Suppressor macrophage (primary cell): ENCODE results near the gene HAPLN2.
"Not testable (repeated sequence)": the region's sequence is repeated elsewhere in the genome, so short reads cannot be mapped to it uniquely, and the experiment has no call there.

Experiments used
- DNase-seq, 4 experiments: peaks; one replicate each; pipeline ENCODE4 v3.0.0-alpha.2; 2020 to 2022
- total RNA-seq, 17 experiments: gene quantifications; one replicate each; lab custom pipeline; 2026; ENCODE audit warnings: mixed read lengths in 6 of 17, inconsistent platforms in 3 of 17; lab: John Stamatoyannopoulos, UW

Gene HAPLN2
- total RNA-seq = 0 to 1.1 (median 0) reads per million in 17 experiments

DNA sequence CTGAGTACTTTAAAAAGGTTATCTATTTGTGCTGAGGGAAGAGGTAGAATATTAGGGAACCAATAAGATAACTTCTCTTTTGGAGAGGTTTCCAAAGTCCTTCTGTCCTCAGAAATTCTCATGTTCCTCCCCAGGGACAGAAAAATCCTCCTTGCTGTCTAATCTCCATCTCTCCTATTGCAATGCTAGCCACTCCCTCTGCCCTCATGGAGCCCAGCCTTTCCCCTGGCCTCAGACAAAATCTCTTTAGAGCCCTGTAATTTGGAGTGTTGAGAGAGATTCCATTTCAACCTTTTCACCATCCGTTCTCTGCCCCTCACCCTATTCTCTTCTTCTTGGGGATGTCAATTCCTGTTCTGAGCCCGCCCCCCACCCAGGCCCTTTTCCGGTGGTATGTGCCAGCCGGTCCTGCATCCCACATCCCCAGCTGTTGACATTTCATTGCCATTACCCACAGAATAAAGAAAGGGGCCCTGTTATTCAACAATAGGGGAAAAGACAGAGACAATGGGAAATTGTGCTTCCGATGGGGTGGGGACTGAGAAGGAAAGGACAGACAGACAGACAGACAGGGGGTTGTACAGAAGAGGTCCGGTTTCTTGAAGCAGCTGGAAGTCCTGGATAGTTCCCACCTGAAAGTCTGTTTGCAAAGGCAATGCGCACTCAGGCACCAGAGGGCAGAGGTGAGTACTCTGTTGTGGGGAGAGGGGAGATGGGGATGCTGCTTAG is at the start of gene HAPLN2:
Gene HAPLN2, plus strand, starts transcription at position 563 of the 729 bp plus-strand sequence. CDS start 4,076 bp downstream, outside the sequence.
- peak in 2 of 4 experiments; percentile 16 to 34 for DNase-seq

DNA sequence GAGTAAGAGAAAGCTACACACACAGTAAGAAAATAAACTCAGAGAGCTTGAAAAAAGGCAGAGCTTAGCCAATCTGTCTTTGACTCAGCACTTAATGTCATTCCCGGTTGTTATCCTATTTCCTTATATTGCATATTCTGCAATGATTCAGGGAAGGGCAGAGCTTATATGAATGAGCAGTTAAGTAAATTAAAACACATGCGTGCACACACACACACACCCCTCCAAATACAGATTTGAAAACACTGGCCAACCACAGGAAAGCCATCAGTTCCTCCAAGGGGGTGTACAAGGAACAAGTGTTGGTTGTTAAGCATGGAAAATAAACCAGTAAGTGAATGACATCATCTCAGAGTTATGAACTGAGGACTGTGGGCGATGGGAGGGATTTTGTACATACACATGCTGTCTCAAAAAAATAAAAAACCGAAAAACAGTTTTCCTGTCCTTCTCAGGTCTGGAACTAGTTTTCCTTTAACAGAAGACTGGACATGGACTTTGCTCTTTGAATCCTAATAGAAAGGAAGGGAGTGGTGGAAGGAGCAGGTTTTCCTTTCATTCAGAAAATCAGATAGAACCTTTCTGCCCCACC is 47.9 kb upstream of the HAPLN2 start:
- DNase-seq = peak; percentile 66 to 89 (median 78)

DNA sequence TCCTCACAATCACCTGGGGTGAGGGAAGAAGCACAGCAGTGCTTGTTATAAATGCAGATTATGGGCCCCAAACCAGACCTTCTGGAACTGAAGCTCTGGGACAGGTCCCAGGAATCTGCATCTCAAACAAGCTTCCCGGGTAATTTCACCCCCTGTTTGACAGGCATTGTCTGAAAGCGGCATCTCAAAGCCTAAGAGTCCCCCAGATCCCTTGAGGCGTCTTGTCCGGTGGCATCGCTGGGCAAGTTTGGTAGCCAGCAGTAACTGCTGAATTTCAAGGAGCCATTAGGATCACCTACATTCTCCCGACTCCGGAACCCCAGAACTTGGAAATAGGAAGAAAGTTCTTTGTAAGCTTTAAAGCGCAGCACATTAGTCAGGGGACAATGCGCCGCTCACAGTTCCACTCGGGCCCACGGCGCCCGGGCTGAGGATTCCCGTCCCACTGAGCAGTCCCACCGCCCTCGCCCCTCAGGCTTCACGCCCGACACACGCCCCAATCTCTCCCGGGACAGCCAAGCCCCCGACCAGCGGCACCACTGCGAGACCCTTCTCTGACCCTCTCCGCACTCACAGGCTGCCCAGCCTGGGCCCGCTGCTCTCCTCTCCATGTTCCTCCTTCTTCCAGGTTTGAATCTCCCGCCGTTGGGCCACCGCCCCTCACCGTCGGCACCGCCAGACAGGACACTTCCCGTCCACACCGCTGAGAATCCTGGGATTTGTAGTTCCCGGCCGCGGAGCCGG is 47.1 kb upstream of the HAPLN2 start, which contains the start of gene IQGAP3:
Gene IQGAP3, minus strand, starts transcription at position 647 of the 744 bp plus-strand sequence. Its CDS starts 36 bp downstream, at position 611.
- peak; percentile 90 to 96 (median 94) for DNase-seq

DNA sequence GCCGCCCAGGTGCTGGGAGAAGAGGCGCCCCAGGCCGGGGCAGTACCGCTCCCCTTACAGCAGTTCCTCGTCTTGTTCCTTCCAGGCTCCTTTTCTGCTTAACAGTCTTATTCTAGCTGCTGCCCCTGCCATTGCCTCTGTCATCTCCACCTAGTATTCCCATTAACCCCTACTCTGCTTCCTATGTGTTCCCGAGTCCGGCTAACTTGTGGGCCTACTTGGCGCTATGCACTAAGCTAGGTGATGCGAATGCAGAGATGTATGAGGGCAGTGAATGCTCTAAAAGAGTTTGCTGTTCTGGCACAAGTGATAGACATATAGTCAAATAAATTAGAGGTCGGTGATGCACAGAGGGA is 46.6 kb upstream of the HAPLN2 start:
- no peak for DNase-seq

DNA sequence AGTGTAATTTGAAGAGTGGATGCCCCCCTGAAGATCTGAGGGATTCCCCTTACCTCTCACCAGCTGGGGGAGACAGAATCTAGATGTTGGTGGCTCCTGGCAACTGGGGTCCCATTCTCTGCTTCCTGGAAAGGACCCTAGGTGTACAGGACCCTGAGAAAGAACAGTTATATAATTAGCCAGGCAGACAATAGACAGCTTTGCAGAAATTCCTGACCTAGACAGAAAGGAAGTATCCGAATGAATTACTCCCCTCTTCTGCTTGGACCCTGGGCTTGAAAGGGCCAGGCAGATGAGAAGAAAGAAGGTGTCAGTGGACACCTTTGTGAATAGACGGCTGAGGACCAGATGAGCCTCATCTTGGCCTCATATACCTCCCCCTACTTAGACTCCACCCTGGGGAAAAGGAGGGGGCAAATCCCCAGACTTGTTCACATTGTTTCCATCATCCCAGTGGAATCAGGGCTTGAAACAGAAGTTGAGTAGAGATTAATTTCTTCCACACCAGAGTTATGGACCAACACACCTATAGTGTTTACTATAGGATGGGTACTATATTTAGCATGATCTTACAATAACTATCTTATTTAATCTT is 45.1 kb upstream of the HAPLN2 start:
- DNase-seq = no peak

DNA sequence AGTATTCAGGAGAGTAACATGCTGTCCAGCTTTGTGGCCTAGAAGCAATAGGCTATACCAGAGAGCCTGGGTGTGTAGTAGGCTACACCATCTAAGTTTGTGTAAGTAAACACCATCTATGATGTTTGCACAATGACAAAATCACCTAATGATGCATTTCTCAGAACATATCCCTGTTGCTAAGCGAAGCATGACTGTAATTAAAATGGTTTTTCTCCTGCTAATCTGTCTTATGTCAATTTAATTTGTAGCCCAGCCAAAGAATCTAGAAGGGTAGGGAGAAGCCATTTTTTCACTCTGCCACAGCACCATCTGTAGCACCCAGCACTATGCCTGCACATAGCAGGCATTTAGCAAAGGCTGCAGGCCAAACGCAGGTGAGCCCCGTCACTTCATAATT is 41.7 kb upstream of the HAPLN2 start:
- no peak for DNase-seq

DNA sequence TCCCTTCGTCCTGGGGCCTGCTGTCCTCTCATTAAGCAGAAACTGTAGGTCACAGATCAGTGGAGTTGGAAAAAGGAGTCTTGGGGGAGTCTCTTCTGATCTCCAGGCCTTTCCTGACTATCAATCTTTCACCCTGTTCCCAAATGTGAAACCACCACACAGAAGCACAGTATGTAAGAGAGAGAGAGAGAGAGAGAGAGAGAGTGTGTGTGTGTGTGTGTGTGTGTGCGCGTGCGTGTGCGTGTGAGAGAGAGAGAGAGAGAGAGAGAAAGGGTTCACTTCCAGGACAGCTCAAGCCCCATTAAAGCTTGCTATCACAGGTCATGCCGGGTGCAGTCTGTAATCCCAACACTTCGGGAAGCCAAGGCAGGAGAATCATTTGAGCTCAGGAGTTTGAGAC is 41.2 kb upstream of the HAPLN2 start:
- no peak for DNase-seq

DNA sequence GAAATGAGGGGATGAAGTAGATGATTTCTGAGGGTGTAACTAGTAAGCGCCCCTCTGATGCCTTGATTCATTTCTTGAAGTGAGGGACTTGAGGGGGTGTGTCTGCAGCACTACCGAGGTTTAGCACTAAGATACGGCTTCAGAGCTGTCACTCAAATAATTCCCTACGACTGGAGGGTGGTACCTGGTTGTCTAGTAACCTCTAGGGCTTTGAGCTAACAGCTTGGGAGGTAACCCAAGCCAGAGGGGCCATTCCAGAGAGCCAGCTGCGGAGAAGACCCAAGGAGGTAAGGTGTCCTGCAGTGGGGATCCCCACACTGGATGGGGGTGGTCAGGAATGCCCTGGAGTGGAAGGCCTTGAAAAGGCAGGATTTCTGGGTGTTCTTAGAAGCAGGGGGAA is 39.7 kb upstream of the HAPLN2 start, which contains the start of gene TTC24:
Gene TTC24, plus strand, starts transcription at position 252 of the 400 bp plus-strand sequence. CDS start 1,642 bp downstream, outside the sequence.
- DNase-seq = no peak

DNA sequence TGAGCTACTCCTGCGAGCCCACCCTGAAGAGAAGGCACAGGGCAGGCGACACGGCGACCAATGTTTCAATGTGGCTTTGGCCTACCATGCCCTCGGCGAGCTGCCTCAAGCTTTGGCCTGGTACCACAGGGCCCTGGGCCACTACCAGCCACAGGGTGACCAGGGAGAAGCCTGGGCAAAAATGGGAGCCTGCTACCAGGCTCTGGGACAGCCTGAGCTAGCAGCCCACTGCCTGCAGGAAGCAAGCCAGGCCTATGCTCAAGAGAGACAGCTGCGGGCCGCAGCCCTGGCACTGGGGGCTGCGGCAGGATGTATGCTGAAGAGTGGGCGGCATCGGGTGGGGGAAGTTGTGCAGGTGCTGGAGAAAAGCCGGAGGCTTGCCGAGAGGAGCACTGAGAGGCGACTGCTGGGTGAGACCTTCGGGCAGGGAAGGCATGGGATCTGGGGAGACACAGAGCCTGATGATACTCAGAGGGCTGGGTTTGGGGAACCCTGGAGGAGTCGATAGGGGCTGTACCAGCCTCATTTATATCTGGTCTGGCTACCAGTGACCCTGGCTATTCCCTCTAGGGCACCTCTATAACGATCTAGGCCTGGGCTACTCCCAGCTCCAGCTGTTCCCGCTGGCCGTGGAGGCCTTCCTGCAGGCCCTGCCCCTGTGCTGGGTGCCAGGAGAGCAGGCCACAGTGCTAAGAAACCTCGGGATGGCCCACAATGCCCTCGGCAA is 37.4 kb upstream of the HAPLN2 start:
- DNase-seq = peak in 2 of 4 experiments; percentile 19 to 39

DNA sequence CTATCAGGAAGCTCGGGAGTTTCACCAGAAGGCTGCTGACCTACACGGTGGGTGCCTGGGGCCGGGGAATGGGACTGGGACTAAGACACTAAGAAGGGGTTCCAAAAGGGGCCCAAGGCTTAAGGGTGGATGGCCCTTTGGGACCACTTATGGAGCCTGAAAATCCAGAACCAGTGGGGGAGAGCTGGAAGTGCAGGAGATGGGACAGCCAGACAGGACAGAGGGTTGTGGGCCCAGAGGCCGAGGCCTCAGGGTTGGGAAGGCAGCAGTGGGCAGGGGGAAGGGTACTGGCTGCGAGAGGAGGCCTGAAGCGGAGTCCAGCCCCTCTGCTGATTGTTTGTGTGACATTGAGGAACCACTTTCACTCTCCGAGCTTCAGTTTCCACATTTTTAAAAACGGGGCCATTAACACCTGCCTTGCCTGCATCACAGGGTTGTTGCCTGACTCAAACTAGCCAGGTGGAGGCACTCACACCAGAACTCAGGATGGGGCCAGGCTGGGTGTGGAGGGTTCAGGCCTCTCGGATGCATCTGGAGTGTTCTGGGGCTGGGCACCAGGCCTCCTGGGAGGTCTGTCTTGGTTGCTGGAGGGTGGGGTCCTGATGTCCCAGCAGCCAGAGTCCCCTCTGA is 36.7 kb upstream of the HAPLN2 start:
- peak in 3 of 4 experiments; percentile 25 to 32 (median 27) for DNase-seq

DNA sequence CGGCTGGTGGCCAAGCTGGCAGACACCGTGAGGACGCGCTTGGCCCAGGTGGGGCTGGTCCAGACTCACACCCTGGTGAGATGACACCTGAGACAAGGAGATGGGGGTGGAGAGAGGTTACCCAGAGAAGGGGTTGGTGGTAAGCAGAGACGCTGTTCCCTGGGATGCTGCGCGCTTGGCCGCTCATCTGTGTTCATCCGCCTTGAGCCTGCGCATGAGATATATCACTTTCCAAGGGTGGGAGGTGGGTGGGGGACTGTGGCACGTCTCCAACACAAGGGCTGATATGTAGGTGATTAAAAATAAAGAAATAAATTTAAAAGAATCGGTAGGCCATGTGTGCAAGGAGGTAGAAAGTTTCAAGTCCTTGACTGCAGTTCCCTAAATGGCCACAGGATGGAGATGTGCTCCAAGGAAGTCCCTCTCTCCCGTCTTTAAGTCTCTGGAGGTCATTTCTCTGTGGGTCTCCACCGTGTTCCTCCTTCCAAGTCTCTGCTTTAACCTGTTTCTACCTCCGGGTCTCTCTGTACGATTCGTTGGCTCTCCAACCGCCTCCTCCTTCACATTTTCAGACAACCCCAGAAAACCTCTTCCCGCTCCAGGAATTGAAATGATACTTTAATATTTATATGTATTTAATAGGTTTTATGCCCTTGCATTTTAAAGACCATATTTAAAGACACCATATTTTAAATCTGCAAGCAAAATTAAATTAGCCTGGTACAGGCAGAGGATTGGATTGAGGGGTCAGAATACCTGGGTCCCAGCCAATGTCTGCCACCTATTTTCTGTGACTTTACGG is 35.2 kb upstream of the HAPLN2 start:
- peak; percentile 88 to 92 (median 90) for DNase-seq

DNA sequence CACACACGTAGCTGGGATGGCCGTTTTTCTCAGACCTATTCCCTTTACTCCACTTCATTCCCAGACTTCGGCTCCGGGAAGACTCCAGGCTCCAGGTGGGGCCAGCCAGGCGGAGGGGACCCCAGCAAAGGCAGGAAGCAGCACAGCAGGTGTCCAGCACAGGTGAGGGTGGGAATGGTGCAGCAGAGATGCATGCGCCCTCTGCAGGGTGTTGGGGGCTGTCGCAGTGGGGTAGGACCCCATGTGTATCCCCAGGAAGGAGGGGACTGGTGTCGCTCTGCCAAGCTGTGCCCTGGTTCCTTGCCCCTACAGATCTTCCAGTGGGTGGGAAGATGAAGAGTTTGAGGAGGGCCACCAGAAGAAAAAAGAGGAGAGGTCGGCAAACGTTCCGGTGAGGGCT is 34.4 kb upstream of the HAPLN2 start:
- no peak for DNase-seq

DNA sequence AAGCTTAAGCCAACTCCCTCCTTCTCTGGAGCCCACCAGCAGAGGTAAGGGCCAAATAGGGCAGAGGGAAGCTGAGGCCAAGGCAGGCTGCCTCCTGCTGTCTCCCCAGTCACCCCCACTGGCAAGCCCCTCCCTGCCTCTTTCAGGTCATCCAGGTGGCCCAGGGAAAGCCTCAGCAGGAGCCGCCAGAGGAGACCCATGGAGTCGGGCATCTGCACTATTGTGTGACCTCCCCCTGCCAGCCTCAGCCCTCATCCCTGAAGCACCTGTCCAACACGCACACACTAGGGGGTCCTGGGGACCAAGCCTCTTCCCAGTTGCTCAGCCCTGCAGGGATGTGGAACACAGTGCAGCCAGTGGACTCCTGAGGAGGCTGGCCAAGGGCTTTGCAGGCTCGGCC is 32.9 kb upstream of the HAPLN2 start:
- DNase-seq = no peak

DNA sequence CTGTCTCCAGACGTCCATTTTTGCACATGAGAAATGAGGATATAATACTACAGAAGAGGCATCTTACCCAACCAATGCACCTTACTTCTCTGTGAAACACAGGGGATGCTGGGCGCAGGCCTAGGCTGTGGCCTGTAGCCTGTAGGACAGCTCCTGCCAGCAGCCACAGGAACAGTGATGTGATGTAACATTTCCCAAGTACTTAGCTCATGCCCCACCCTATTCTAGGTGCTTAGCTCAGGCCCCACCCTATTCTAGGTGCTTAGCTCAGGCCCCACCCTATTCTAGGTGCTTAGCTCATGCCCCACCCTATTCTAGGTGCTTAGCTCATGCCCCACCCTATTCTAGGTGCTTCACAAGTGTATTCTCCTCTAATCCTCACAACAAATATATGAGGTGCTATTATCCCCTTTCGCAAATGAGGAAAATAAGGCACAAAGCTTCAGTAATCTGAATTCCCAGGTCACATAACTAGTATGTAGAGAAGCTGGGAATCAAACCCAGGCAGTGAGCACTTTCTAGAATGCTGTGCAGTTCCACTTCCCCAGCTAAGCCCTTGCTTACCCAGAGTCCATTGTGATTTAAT is 32.2 kb upstream of the HAPLN2 start:
- no peak for DNase-seq

DNA sequence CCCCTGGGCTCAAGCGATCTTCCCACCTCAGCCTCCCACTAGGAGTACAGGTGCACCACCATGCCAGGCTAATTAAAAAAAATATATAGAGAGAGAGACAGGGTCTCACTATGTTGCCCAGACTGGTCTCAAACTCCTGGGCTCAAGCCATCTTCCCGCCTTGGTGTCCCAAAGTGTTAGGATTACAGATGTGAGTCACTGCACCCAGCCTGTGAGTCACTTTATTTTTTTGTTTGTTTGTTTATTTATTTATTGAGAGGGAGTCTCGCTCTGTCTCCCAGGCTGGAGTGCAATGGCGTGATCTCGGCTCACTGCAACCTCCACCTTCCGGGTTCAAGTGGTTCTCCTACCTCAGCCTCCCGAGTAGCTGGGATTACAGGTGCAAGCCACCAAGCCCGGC is 31.3 kb upstream of the HAPLN2 start:
- DNase-seq = not testable (repeated sequence)

DNA sequence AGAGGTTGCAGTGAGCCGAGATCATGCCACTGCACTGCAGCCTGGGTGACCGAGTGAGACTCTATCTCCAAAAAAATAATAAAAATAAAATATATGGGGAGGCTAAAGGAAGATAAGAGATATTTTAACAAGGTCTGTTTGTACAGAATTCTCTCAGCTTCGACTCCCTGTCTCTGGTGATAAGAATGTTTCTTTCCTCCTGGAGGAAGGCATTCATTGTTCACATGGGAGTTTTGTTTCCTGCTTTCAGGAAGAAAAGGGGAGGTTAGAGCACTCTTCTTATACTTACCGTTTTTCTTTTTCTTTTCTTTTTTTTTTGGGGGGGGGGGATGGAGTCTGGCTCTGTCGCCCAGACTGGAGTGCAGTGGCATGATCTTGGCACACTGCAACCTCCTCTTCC is 29.7 kb upstream of the HAPLN2 start:
- no peak for DNase-seq

DNA sequence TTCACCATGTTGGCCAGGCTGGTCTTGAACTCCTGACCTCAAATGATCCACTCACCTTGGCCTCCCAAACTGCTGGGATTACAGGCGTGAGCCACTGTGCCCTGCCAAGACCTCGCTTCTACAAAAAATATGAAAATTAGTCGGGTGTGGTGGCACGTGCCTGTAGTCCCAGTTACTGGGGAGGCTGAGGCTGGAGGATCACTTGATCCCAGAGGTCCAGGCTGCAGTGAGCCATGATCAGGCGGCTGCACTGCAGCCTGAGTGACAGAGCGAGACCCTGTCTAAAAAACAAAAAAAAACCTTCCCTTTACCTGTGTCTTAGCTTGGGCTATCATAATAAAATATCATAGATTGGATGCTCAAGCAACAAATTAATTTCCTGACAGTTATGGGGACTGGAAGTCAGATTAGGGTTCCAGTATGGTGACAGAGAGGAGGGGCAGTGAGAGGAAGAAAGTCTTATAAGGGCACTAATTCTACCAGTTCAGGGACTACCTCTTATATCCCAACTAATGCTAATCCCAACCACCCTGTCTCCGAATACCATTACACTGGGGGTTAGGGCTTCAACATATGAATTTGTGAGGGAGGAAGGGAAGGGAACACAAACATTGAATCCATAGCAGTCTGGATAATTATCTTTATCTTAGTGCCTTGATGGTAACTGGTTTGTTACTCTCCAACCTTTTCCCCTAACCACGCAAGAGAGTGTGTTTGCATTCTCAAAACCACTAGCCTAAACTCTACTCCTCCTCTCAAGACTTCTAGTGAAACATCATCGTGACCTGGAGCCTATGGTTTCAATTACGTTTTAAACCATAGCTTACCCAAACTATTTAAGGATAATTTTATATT is 28.7 kb upstream of the HAPLN2 start:
- no peak for DNase-seq

DNA sequence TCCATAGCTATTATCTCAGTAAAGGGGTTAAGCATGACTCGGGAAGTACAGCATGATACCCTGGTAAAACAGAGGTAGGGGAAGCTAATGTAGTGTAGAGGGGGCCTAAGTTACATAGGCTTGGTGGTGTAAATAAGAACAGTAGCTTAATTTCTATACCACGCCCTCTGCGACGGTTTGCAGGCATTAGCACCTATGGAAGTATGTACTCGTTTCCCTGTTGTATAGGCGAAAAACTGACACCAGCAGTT is 28.1 kb upstream of the HAPLN2 start:
- no peak for DNase-seq

DNA sequence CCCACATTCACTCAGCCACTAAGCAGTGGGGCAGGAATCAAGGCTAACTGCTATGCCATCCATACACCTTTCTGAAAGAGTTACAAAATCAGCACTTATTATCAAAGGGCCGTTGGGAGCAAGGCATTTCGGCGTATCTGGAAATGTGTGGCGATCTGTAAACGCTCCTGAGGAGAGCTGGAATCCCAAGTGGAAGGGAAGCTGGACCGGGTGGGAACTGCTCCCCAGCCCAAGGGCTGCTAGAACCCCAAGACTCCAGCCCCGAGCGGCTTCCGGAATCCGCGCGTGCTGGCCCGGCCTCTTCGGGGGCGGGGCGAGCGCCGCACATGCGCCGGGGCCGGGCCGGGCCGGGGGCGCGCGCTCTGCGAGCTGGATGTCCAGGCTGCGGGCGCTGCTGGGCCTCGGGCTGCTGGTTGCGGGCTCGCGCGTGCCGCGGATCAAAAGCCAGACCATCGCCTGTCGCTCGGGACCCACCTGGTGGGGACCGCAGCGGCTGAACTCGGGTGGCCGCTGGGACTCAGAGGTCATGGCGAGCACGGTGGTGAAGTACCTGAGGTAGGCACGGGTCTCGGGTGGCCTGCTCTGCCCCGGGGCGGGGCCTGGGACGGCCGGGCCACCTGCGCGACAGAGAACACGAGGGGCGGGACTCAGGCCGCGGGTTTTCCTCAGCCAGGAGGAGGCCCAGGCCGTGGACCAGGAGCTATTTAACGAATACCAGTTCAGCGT is 27.6 kb upstream of the HAPLN2 start, which contains the start of gene NAXE:
Gene NAXE, plus strand, starts transcription at position 345 of the 726 bp plus-strand sequence. Its CDS starts 29 bp downstream, at position 374.
- peak; percentile 83 to 94 (median 87) for DNase-seq
